IPS-11a (cell line): ENCODE data around the gene EVX1.

Source experiments
- H3K4me3 ChIP-seq: one replicate; pipeline ENCODE4 v1.5.1; 2013; ENCODE audit warnings: low read depth, low read length, control low read depth

Gene EVX1

DNA sequence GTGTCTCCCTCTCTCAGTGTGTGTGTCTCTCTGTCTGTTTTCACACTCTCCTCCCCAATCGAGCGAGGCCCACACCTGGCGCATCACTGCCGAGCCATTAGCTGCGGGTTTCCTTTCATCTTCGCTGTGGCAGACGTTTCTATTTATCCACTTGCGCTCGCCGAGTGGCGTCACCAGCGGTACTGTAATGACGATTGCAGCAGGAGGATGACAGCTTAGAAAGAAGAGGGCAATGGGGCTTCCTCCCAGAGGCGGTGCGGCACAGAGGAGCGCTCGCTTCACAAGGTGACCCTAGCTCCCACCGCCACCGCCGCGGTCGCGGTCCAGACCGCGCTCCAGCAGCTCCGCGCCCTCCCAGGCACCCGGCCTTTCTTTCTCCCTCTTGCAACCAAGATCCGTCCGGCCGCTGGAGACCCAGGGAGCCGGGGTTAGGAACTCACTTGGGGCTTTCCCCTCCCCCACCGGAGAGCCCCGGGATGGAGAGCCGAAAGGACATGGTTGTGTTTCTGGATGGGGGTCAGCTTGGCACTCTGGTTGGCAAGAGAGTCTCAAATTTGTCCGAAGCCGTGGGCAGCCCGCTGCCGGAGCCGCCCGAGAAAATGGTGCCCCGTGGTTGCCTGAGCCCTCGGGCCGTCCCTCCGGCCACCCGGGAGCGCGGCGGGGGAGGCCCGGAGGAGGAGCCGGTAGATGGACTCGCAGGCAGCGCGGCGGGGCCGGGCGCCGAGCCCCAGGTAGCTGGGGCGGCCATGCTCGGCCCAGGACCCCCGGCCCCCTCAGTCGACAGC, at the start of gene EVX1:
Gene EVX1, plus strand, starts transcription at position 248 of the 785 bp plus-strand sequence. Its CDS starts 229 bp downstream, at position 477.
- H3K4me3 ChIP-seq = no peak within 1 kb of the TSS

DNA sequence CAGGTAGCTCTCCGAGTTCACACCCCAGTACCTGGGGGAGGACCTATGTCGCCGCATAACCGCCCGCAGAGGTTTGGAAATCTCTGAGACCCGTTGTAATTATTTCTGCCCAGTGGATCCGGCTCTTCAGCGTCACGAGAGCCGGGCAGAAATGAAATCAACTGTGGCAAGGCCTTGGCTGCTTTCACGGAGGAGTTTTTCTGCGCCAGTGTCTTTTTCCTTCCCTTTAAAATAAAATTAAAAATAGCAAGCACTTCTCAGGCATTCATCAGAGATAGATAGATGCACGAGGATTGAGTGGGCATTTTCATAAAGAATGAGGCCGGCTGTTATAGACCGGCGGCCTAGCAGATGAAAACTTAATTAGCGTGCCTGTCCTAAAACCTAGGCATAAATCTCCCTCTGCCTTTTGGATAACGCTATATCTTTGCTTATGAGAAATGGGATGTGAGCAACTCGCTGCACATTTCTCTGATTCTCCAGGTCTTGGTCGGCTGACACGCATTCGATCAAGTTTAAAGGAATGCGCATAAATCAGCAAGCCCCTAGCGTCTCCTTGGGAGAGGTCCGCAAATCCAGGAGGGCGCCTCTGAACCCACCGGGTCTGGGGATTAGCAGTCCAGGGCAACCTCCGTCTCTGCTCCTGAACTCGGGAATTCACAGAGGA, 49.1 kb upstream of the EVX1 start:
- H3K4me3 ChIP-seq = no peak overlapping the region

DNA sequence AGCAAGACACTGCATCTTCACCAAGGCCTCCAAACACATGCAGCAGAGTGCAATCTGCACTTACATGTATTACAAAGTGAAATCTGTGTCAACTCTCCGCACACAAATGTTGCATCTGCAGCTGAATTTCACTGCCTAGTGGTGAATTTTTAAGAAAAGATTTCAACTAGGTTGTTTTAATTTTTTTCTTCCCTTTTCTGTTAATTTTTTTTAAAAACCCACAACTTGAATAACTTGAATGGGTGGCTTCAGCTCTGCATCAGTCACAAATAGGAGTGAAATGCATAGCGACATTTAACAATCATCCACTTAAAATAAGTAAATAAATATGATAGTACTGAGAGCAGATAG, 48.6 kb upstream of the EVX1 start:
- no peak overlapping the region for H3K4me3 ChIP-seq

DNA sequence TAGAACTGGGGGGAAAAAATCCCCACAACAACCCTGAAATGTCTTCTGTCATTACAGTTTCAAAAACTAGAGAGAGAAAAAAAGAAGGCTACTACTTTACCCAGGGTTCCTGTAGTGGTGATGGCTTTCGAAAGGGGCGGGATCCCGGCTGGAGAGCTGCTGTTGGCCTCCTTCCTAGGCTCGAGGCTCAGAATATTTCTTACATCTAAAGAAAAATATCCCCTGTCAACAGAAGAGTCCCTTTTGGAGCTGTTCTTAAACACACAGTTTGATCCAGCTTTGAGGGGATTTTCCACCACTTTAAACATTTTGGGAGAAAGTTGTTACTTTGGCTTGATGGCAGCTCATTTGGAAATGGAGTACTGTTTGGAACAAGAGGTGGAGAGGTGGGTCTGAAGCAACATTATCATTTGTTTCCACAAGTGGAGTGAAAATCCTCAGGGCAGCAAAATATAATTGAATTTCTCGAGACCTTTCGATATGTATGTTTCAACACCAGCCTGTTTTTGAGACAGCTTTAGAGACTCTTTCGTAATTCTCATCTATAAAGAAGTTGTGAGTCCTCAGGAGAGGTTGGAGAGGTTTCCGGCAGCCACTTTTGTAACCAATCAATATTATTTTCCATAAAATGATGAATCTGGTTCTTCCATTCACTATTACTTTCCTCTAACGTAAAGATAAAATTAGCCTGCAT, 47.8 kb upstream of the EVX1 start:
- no peak overlapping the region for H3K4me3 ChIP-seq

DNA sequence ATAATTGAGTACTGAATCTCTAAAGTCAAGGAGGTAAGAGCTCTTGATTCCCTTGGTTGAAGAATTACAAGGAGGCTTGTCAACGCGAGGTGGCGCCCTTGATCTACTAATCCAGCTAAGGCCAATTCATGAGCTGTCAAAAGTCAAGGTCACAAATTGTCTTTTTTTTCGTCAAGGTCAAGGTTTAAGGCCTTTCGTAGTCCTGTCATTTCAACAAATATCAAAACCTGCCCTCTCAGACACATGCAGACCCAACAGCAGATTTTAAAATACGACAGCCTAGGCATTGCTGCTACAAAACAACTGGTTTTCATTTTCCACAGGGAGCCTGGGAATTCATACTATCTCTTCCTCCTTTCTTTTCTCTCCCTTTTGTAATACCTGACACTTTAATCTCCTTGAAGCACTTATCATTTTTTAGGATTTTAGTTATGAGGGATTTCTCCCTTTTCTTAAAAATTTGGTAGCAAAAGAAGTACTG, 46.3 kb upstream of the EVX1 start:
- no peak overlapping the region for H3K4me3 ChIP-seq

DNA sequence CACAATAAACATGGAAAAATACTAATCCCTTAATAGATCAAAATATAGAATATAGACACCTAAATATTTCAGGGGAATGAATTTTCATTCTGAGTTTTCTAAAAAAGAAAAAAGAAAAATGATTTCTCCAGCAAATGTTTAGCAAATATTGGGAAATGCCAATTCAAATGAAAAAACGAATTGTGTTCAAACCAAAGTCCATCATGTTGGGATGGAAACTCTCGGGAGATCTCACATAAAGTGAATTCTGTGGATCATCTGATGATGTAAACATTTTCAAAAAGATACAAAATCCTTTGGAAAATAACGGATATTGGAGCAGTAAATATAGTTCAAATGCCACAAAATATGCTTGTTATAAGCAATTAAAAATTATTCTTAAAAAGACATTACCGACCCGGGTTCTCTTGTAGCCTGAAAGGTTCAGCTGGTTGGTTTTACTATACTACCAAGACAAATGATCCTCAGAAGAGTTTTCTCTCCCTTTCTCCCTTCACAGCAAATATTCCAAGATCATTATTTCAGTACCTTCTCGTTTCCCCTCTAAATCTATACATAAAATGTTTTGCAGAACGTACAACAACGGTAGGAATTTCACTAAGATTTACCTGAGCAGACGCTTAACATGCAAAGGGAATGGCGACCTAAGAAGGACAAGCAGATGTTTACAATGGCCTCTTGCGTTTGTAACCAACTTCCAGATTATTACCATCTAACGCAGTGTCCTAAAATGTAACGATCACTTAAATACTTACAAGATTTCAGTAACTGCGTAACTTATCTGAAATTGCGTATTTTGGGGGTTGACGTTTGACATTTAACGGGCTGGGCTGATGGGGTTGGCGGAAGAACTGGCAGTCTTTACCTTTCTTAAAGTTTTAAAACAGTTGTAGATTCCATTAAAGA, 45.2 kb upstream of the EVX1 start:
- no peak overlapping the region for H3K4me3 ChIP-seq

DNA sequence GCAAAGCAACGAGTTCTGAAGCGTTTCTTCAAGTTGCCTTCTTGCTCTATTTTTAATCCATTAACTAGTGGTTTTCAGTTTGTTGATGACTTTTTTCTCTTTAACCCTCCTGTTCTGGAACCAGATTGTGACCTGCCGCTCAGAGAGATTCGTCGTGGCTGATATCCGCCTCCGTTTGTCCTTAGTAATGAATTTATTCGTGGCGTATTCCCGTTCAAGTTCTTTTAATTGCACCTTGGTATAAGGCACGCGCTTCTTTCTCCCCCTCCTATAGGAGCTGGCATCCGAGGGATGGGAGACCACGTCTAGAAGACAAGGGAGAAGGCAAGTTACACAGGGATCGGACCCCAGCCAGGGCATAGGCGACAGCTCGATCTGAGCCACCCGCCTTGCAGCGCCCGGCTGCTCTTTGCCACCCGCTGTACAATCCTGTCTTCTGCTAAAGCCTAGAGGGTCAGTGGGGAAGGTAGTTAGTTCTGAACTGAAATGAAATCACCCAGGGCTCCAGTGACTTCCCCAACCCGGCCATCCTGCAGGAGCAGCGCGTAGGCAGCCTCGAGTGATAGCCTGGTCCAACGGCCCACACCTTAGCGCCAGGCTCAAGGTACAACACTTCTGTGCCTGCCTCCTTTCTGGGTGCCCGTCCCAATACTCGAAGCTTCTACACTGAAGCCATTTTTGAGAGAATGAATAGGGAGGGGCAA, 44.3 kb upstream of the EVX1 start:
- H3K4me3 ChIP-seq = no peak overlapping the region

DNA sequence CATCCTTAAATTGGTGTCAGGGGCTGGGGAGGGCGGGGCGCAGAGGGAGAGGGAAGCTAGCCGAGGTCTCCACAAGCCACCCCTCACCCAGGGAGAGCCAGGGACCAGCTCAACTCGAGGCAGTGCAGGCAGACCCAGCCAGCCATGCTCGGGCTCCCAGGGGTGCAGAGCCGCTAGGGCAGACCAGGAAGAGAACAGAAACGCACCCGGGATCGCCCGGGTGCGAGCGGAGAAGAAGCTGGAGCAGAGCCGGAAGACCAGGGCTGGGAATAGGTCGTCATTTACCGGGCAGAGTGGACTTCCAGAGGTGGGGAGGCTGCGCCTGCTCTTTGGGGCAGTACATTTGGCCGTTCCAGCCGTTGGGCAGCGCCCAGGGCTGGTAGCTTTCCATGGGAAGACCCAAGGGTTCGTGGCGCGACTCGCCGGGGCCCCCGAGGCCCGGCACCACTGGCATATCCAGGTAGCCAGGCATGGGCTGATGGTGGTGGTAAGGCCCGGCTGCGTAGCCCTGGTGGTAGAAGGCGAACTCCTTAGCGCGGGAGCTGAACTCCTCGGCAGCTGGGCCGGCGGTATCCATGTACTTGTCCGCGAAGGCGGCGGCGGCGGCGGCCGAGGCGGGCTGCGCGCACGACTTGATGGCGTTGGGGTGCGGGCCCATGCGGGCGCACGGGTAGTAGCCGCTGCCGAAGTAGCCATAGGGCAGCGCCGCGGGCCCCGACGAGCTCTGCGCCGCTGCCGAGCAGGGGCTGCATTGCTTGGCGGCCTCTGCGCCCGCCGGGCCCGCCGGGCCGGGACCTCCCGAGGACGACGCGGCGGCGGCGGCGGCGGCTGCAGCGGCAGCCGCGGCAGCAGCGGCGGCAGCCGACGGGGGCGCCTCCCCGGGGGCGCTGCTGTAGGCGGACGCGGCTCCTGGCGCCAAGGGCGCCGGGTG, 43.5 kb upstream of the EVX1 start:
- H3K4me3 ChIP-seq = no peak overlapping the region

DNA sequence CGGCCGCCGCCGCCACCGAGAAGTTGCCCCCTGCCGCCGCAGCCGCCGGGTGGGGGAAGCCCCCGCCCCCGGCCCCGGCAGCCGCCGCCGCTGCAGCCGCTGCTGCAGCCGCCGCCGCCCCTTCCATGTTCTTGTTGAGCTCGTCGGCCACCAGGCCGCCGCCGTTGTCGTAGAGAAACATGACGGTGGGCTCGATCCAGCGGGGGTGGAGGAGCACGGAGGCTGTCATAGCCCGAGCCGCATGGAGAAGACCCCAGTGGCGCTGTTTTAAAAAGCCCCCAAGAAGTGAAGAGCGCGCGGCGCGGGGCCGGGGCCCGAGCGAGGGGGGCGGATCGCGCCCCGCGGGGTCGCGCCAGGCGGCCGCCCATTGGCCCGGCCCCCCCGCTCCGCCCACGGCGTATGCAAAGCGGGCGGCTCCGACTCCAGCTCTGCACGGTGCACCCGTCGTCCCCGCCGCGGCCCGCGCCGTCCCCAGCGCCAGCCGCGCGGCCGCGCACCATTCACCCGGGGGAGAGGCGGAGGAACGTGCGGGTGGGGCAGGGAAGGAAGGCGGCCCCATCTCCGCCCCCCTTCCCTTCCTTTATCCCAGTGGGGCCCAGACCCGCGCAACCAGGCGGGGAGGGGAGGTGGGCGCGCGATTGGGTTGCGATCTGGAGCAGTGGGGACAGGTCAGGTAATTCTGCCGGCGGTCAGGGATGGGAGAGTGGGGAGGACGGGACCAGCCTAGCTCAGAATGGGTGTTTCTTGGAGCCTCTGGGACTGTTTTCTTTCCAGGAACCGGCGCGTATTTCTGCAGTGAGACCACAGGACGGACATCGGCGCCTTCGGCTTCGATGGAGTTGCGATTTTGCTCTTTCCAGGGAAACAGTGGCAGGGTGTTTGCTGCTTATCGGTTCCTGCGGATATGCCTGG, 42.5 kb upstream of the EVX1 start, which contains the start of gene HOXA13:
Gene HOXA13, minus strand, starts transcription at position 243 of the 912 bp plus-strand sequence. Its CDS starts 14 bp downstream, at position 229.
- no peak within 1 kb of the TSS for H3K4me3 ChIP-seq

DNA sequence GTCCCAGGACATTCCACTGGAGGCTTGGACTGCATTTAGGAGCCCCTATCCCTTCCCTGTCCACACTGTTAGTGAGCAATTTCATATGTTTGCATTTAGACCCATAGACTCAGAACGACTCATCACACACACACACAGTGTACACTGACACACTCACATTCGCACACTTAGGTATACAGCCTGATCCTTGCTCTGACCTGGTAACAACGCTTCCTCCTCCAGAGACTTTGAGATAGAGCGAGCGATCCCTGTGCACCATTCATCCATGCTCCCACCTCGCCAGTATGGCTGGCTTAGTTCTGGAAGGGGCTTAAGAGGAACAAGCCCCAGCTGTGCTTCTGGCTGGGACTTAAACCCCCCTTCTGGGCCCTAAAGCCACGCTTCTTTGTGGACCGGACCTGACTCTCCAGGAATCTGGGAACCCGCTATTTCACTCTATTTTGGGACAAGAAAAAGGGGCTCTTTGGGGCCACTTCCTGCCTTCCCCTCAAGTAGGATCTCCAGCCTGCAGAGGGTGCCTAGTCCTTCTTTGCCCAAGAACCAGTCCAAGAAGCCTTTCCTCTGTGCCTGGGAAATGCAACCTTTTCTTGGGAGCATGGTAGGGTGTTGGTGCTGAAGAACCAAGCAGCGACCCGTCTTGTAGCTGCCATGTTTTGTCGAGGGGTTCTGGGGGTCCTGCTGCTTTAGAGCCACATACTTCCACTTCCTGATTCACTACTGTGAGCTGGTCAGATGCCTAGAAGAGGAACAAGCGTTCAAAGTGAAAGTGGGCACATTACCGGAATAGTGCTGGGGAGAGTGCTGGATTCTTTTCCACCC, 41.6 kb upstream of the EVX1 start:
- H3K4me3 ChIP-seq = no peak overlapping the region

DNA sequence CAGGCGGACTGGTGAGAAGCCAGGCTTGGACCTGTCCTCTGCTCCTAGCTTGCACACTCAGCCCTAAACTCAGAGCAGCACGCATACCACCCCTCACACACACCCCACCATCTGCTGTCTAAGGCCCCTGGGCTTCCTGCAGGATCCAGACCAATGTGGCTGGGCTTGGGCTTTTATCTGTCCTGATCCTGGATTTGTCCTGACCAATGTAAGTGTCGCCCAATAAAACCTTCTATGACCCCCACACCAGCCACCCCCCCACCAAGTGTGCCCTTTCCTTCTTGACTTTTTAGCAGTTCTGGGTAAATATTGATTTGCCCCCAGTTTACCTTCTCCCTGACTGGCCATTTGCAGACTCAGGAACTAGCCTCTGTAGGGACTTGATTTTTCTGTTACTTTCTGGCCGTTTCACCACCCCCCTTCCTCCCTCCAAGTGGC, 41.0 kb upstream of the EVX1 start:
- no peak overlapping the region for H3K4me3 ChIP-seq

DNA sequence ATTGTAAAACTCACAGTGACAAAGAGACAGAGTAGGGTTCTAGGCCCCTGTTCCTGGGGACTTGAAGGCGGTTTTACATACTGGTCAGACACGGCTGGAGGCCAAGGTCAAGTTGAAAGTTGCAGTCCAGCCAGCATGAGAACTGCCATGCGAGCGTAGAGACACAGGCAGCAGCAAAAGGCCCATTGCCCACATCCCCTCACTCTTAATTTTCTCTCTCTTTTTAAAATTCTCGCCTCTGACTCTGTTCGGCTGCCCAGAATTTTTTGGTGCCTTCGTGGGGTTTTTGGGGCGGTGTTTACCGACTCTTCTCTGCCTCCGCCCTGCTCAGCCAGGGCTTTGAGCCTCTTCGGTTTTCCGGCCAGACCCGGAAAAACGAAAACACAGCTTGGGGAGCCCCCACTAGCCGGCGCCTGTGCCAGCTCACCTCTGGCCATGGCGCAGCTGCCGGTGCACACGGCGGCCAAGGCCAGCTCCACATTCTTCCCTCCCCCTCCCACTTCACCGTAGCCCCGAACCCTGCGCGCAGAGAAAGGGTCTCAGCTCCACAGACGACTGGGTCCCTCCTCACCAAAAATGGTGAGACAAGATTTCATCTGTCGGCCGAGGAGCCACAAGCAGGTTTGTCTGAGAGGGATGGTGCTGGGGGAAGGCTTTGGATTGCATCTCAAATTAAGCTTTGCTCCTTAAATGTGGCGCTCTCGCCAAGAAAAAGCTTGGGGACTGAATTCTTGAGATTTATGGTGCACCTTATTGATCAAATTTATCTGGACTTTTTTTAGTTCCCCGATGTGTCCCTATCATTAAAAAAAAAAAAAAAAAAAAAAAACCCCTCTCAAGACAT, 40.4 kb upstream of the EVX1 start:
- H3K4me3 ChIP-seq = no peak overlapping the region

DNA sequence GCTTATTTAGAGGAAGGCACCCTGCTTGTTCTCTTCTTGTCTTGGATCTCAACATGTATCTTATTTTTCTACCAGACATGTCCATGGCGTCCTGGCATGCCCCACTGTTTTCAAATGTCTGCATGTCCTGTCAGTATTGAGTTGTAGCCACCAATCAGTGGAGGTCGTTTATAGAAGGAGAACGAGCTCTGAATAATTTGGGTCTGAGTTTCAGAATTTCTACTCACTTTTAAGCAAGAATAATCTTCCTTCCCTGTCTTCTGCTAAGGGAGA, 39.8 kb upstream of the EVX1 start:
- no peak overlapping the region for H3K4me3 ChIP-seq

DNA sequence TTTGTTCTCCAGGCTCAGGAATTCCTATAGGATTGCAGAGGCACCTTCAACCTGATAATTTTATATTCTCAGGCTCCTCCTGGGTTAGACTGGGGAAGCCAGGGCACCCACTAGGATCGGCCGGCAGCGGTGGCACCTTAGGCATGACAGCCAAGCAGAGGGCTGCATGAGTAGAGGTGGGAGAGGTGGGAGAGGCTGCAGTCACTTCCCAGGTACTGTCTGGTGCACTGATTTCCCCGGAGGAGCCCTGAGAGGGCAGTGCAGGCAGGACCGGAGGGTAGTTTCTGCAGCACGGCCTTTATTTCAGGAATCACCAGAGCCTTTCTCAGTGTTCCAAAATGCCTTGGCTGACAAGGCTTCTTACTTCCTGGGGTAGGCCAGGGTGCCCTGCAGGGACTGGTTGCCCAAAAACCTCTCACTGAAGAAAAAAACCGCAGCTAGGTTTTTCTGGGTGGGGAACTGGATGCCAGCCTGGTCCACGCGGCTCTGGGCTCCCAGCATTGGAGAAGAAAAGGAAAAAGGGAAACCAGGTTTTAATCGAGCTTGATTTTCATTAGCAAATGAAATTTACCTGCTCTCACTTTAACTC, 39.1 kb upstream of the EVX1 start:
- no peak overlapping the region for H3K4me3 ChIP-seq

DNA sequence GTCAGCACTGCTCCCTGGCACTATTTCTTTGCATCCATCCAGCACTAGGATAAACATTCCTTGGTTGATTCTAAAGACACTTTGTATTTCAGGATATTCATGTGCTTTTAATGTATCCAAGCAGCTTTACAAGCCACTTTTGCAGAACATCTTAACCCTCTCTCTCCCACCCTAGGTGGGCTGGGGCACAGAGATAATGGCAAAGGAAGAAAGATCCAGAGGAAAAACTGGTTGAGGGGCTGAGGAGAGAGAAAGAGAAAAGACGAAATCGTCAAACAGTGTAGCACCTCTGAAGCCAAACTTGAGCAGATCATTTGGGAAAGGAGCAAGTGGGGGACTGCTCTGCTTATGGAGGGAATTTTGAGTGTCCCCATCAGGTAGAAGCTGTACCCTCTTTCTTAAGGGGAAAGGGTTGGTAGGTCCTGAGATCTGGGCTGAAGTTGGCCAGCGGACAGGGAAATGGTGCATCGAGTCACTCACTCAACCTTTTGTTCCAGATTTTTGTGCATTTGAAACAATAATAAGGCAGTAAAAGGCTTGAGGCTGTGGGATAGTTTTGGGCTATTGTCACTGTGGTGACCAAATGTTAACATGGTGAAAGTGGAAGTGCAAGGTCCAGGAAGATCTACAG, 38.5 kb upstream of the EVX1 start:
- H3K4me3 ChIP-seq = no peak overlapping the region
